Measurements from ENCODE around the gene FYB1.
"Not testable (repeated sequence)": the region's sequence is repeated elsewhere in the genome, so short reads cannot be mapped to it uniquely, and the experiment has no call there.

FYB1 gene

GRCh38 chr5:39186722-39187539 is 32.4 kb downstream of the FYB1 start:
- DNase-seq (ENCODE audit: low read depth, low spot score), result no peak

DNA sequence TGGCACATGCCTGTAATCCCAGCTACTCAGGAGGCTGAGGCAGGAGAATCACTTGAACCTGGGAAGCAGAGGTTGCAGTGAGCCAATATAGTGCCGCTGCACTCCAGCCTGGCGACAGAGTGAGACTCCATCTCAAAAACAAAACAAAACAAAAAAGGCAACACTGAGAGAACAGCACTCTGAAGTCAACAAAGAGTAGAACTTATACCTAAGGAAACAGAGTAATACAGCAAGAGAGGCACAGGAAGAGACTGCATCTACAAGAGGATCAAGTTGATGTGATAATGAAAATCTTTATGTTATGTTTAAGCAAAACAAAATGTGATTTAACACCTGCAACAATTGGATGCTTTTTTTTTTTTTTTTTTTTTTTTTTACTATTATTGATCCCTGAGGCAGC is 33.1 kb downstream of the FYB1 start:
- DNase-seq (ENCODE audit: low read depth, low spot score), result no peak

- DNase-seq (ENCODE audit: low read depth, low spot score), result no peak
These were observed 33.6 kb downstream of the FYB1 start for GRCh38 chr5:39185761-39186160.

GRCh38 chr5:39179561-39179960 is 39.8 kb downstream of the FYB1 start:
- DNase-seq (ENCODE audit: low read depth, low spot score), result not testable (repeated sequence)

DNA sequence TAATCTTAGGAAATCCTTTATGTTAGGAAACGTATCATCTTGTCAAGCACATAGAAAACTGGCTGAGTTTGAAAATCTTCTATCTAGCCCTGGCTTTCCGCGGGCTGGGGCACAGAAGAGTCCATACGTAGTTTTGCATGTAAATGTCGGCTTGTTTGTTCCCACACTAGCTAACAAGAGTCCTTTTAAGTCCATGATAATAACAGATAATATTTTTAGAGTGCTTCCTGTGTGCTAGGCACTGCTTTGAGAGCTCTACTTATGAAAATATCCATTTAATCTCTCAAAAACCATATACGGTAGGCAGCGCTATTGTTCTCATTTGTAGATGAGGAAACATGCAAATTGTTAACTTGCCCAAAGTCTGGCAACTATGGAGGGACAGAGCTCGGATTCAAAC is 40.5 kb downstream of the FYB1 start:
- no peak for DNase-seq (ENCODE audit: low read depth, low spot score)

GRCh38 chr5:39178171-39178570 is 41.2 kb downstream of the FYB1 start:
- DNase-seq (ENCODE audit: low read depth, low spot score), result no peak

DNA sequence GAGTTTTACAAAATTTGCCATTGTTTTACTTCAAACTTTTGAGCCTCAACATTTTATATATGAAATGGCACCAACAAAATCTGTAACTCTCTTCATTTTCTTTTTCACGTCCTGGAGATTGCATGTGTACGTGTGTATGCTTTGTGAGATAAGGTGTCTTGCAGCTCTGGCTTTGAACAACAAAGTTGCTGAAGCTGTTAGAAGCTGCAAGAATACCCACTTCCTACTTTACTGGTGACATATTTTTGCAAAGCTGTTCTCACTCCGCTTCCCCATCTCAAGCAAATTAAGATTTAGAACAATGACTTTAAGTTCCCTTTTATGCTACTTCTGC is 41.8 kb downstream of the FYB1 start:
- DNase-seq (ENCODE audit: low read depth, low spot score), result no peak

- DNase-seq (ENCODE audit: low read depth, low spot score), result no peak
These were observed 42.4 kb downstream of the FYB1 start for GRCh38 chr5:39176759-39177630.

- DNase-seq (ENCODE audit: low read depth, low spot score), result no peak
These were observed 43.9 kb downstream of the FYB1 start for GRCh38 chr5:39175273-39175955.

DNA sequence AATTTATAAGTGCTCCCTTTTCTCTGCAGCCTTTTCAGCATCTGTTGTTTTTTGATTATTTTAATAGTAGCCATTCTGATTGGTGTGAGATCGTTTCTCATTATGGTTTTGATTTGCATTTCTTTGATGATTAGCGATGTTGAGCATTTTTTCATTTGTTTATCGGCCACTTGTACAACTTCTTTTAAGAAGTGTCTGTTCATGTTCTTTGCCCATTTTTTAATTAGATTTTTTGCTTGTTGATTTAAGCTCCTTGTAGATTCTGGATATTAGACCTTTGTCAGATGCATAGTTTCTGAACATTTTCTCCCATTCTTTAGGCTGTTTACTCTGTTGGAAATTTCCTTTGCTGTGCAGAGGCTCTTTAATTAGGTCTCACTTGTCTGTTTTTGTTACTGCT is 46.3 kb downstream of the FYB1 start:
- no peak for DNase-seq (ENCODE audit: low read depth, low spot score)

- DNase-seq (ENCODE audit: low read depth, low spot score), result no peak
These were observed 46.8 kb downstream of the FYB1 start for GRCh38 chr5:39172593-39172992.

GRCh38 chr5:39171647-39172046 is 47.7 kb downstream of the FYB1 start:
- no peak for DNase-seq (ENCODE audit: low read depth, low spot score)

- no peak for DNase-seq (ENCODE audit: low read depth, low spot score)
These were observed 50.3 kb downstream of the FYB1 start for GRCh38 chr5:39169081-39169480.

- no peak for DNase-seq (ENCODE audit: low read depth, low spot score)
These were observed 51.4 kb downstream of the FYB1 start for GRCh38 chr5:39167972-39168342.

- DNase-seq (ENCODE audit: low read depth, low spot score), result no peak
These were observed 52.0 kb downstream of the FYB1 start for GRCh38 chr5:39167141-39167971.

- no peak for DNase-seq (ENCODE audit: low read depth, low spot score)
These were observed 54.6 kb downstream of the FYB1 start for GRCh38 chr5:39164529-39165402.

DNA sequence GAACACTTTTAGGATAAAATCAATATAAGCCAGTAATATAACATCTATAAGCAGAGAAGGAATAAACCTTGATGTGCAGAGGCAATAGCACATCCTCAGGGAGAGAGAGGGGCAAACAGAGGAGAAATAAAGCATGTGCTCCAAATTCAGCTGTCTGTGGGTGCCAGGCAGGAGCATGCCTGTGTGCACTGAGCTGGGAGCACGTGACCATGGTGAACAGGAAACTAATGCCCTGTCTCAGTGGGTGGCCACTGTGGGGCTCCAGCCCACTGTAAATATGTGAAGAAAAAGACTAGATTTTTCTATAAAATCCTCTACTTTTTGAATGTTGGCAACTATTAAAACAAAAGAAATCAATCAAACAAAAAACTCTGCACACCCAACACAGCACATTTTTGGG is 55.3 kb downstream of the FYB1 start:
- no peak for DNase-seq (ENCODE audit: low read depth, low spot score)

- no peak for DNase-seq (ENCODE audit: low read depth, low spot score)
These were observed 57.8 kb downstream of the FYB1 start for GRCh38 chr5:39161578-39161977.

- DNase-seq (ENCODE audit: low read depth, low spot score), result no peak
These were observed 58.7 kb downstream of the FYB1 start for GRCh38 chr5:39160576-39161213.

Data from ELF-1 (cell line).